GM18499 (cell line): Measurements from ENCODE around the gene SERPINH1.

Experiments
- ATAC-seq: cut with Tn5 transposase; IDR thresholded peaks from one replicate; pipeline ENCODE4 v1.9.1; 2021; ENCODE audit warnings: moderate number of reproducible peaks; ENCODE audit not compliant: insufficient read depth, unreplicated experiment

Gene SERPINH1

DNA sequence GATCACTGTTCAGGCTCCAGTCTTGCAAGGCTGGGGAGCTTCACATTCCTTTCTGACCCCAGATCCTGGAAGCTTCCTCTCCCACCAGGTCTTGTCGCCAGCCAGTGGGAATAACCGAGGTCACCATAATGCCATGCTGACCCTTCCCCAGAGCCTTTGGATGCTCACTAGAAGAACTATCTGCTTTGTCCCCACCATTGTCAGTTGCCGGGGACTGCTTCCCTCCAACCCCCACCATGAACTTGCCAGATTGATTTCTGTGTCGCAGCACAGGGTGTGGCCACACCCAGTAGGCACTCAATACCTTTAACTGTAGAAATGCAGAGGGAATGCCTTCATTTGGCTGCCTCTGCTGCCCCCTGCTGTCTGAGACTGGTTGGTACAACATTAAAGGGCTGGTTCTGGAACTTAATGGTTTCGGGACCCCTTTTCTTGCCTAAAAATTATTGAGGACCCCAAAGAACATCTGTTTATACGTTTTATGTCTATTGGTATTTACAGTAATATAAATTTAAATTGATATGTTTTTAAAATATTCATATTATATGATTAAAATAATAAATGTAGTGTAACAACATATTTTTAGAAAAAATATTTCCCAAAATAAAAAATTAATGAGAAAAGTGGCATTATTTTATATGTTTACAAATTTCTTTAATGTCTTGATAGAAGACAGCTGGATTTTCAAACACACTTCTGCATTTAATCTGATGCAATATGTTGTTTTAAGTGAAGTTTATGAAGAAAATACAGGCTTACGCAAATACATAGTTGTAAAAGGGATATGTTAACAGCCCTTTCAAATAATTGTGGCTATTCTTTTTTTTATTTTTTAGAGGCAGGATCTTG lies 29.6 kb upstream of the SERPINH1 start:
- no peak for ATAC-seq

DNA sequence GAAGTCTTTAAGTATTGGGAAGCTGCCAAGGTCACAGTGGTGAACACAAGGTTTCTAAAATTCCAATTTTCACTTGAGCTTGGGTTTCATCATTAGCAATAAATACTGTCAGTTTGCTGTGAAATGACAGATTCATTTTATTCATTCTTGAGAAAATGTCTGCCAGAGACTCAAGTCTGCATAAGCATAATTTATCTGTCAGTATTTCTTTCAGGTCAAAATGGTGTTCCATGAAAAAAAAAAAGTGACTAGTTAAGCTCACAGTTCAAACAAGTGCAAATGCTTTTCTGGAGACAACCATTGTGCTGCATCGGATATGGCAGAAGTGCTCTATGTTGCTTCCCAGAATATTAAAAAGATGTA lies 28.2 kb upstream of the SERPINH1 start:
- no peak for ATAC-seq

DNA sequence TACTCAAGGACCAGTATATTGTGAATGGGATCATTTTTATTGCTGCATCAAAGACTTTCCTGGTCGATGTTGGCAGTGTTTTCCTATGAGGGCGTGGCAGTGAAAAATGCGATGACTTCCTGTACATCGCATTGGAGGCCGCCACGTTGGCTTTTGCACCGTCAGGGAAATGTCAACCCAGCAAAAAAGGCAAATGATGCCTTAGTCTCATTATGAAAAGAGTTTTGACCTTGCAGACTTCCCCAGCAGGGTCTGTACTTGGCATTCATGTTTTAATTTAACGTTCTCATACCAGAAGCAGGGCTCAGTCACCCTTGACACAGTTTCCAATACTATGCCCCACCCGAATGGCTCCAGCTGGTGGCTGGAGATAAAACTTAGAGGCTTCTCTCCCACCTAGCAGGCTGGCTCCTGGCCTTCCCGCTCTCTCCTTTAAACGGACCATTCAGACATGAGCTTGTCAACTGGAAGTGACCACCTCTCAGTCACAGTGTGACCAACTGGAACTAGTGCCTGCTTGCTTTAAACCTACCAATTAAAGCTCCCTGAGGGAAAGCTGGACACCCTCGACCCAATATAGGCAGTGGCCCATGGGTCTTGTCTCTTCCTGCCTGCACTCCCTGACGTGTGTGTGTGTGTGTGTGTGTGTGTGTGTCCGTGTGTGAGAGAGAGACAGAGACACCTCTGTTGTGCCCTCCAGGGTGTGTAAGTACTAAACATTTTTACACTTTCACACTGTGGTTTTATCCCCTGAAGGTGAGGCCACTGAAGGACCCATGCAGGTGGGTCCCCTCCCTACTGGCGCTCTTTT lies 27.6 kb upstream of the SERPINH1 start:
- no peak for ATAC-seq

DNA sequence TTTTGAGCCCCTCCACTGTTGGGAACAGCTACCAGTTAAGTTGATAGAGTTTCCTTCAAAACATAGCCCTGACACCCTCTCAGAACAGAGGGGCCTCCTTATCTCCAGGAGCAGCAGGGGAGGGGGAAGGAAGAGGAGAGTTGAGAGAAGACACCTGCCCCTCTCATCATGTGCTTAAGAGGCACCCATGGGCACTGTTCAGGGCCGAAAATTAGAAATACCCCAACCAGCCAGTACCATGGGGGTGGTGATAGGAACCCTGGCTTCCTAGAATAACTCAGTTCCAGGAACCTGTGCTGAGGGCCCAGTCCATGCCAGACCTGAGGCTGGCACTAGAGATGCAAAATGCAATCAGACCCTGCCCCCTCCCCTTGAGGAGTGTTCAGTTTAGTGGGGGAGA lies 27.0 kb upstream of the SERPINH1 start:
- no peak for ATAC-seq

DNA sequence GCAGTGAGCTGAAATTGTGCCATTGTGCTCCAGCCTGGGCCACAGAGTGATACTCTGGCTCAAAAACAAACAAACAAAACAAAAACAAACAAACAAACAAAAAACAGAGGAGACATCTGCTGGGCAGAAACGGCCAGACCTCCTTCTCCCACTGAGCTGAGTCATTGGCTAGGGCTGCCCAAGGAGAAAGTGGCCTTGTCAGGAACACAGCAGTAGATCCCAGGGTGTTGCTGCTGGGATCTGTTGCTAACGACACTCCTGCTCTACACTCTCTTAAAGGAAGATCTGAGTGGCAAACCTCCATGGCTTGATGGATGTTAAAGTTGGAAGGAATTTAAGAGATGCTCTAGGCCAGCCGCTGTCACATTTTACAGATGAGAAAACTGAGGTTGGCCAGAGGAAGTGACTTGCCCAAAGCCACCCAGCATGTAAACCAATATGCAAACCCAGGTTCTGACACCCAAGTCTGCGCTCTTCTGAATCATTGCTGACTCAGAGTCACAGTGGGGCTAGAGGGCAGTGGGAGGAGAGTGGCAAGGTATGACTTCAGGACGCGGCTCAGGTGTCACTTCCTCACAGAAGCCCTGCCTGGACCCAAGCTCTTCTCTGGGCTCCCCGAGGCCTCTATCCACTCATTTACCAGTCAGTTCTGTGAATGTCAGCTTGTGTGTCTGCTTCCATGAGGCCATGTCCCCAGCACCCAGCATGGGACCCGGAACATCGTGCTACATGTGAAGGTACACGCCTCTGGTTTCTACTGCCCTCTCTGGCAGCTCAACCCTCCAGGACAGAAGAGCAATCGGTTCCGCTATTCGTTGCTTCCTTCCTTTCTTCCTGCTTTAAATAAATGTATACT lies 25.0 kb upstream of the SERPINH1 start:
- ATAC-seq: peak; percentile 75

DNA sequence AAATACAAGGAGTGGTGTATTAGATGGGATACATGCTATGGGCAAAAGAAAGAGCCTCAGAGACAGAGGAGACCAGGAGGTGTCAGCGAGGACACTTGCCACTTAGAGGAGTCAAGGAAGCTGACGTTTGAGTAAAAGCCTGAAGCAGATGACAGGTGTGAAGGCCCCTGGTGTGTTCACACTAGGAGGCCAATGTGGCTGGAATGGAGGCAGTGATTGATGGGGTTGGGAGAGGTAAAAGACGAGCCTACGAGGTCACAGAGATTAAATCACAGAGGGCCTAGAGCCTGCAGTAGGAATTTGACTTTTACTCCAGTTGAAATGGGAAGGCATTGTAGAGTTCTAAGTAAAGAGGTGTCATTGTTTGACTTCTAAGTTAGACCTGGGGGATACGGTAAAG lies 24.3 kb upstream of the SERPINH1 start:
- no peak for ATAC-seq

DNA sequence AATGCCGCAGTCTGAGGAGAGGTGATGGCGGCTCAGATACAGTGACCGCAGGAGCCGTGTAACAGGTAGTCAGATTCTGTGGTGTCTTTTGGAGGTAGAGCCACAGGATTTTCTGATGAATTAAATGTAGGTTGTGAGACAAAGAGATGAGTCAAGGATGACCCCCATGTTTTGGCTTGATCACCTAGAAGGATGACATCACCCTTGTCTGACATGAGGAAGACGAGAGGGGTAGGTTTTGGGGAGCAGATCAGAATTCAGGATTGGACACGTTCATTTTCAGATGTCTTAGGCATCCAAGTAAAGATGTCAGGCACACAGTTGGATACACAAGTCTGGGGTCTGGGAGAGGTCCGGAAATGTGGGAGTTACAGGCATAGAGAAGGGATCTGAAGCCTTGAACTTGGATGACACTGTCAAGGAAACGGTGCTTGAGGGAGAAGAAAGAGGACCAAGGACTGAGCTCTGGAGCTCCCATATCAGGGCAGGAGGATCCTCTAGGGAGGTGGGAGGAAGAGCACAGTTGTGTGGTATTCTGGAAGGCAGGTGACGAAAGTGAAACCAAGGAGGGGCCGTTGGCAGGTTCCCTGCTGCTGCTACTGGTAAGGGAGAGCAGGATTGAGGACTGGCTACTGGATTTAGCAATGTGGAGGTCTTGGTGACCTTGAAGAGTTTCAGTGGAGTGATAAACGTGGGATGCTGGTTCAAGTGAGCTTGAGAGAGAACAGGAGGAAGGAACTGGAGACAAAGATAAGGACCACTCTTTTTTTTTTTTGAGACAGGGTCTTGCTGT lies 23.7 kb upstream of the SERPINH1 start:
- ATAC-seq: no peak

DNA sequence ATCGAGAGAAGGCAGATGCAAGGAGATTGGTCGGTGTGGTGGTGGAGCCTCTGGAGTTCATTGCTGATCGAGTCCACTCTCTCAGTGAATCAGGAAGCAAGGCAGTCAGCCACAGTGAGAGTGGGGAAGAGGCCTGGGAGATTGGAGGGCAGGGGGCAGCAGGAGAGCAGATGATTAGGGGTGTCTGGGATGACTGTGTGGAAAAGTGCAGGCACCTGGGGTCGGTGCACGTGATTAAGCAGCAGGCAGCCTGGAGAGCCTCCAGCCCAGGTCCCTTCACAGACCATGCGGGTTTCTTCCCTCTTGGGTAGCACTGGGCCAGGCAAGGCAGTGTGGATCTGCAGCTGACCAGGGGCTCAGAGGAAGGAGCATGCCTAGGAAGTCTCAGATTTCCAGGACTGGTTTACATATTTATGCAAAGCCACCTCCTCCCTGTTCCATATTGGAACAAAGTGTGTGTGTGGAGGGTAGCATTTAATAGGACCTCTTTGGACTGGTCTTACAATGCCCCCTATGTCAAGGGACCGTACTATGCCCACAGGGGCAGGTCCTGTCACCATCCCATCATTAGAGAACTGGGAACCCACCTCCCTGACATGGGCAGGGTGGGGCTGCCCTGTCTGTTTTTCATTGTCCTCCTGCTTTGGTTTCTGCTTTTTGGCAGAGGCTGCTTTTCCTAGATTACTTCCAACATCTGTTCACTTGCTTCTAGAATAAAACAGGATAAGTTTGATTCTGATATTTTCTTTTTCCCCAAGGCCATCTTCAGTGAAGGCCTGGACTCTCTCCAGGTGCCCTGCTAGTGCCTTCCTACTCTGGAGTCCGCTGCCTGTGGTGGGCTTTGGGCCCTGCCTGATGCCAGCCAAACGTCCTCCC lies 22.4 kb upstream of the SERPINH1 start:
- no peak for ATAC-seq

DNA sequence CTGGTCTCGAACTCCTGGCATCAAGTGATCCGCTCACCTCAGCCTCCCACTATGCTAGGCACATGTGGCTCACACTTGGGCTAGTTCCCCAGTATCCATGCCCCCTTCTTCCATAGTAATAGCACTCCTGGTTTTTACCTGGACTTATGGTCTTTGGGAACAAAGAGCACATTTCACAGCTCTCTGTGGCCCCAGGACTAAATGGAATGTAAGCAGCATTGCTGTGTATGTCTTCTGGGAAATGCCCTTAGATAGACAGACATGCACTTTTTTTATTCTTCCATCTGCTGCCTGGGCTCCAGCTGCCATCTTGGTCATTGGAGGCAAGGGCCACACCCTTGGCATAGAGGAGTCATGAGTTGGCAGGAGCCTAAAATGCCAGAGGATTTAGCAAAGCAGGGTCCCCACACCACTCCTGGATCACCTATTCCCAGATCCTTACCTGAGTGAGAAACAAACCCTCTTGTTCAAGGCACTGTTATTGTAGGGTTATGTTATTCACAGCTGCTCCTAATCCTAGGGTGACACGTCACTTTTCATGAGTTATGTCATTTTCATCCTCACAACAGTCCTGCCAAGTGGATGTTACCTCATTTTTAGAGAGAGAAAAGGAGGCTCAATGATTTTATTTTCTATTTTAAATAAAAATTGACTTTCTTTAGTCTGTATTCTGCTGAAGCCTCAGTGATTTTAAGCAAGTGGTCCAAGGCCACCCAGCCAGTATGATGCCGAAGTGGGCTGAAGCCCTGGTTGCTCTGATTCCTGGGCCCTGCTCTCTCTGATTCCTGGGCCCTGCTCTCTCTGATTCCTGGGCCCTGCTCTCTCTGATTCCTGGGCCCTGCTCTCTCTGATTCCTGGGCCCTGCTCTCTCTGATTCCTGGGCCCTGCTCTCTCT lies 20.6 kb upstream of the SERPINH1 start:
- ATAC-seq: no peak

DNA sequence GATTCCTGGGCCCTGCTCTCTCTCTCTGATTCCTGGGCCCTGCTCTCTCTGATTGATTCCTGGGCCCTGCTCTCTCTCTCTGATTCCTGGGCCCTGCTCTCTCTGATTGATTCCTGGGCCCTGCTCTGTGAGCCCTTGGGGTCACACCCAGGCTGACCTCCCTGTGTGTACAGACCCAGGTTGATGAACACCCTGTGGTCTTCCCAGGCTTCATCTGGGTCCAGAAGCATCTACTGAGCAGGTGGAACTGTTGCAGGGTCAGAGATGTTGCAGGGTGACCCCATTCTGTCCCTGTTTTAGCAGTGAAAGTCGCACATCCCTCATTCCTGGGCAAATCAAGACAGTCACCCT lies 20.0 kb upstream of the SERPINH1 start:
- no peak for ATAC-seq

DNA sequence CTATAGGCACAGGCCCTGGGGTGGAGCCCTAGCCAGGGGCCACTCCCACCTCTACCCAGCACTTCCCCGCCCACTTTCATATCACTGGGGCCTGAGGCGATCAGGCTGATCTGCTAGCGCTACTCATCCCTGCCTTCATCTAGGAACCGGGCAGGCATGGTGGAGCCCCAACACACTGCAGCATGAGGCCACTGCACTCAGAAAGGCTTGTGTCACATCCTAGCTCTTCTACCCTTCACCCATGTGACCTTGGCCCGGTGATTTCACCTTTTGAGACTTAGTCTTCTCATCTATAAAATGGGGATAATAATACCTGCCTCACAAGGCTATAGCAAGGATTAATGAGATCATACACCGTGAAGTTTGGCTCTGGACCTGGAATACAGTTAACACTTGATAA lies 18.2 kb upstream of the SERPINH1 start:
- no peak for ATAC-seq

DNA sequence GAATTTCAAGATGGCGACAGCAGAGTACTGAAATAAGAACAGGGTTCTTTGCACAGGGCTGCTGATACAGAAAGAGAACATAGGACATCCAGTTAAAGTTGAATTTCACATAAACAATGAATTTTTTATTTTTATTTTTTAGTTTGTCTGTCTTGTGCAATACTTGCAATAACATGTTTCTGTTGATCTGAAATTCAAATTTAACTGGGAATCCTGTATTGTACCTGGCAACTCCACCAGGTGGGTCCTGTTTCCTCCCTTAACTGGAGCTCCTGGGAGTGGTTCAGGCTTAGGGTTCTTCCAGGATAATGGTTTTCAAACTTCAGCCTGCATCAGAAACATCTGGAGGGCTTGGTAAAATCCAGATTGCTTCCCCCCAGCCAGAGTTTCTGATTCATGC lies 14.9 kb upstream of the SERPINH1 start:
- no peak for ATAC-seq

DNA sequence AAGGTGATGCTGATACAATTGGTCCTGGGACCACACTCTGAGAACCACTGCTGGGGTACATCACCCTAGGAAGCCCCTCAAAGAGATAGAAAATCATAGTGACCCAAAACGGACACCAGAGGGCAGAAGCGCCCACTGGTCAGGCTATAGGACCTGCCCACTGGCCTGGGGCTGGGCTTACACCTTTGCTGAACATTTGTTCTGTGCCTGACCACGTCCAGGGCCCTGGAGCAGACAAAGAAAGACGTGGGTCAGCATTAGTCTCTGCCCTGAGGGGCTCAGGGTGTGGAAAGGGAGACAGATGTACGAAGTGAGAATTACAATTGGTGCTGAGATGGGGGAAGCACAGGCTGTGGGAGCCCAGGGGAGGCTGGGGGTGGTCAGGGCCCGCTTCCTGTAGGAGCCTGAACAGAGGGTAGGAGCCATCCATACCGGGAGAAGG lies 14.4 kb upstream of the SERPINH1 start:
- ATAC-seq: no peak

DNA sequence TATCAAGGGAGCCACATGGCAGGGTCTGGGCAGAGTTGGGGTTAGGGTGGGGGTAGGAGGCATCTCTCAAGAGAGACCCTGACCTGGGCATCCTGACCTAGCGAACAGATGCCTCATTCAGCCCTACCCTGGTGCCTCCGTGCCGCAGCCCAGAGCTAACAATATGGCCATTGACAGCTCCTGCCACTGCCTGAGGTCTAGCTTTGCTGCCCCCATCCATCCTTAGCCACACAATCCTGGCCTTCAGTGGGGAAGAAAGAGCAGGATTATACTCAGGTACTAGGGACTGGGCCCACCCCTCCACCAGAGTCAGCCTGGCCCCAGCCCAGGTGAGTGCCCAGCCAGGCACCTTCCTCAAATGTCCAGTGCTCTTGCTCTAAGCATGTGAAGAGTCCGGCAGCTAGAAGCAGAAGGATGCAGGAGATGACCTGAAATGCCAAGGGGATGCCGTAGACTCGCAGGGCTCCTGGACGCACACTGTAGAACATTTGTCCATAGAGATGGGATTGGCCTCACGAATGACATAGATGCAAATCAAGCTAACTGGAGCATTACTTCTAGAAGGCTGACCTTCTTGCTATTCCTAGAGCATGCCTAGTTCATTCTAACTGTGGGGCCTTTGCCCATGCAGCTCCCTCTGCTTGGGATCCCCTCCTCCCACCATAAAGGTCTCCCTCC lies 13.3 kb upstream of the SERPINH1 start:
- no peak for ATAC-seq

DNA sequence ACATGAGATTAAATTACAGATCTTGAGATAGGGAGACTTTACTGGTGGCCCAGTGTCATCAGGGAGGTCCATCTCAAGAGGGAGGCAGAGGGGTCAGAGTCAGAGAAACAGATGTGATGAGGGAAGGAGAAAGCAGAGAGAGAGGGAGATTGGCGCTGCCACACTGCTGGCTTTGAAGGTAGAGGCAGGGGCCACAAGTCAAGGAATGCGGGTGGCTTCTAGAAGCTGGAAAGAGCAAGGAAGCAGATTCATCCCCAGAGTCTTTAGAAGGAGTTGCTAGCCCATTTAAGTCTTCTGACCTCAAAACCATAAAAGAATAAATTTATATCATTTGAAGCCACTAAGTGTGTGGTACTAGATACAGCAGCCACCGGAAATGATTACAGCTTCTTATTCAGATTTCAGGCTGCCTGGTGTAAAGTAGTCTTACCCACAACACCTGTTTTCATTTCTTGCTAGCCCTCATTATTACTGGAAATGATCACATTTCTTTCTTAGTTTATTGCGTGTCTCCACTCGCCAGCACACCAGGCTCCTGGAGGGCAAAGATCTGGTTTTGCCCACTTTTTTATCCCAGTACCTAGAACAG lies 12.6 kb upstream of the SERPINH1 start:
- ATAC-seq: no peak

DNA sequence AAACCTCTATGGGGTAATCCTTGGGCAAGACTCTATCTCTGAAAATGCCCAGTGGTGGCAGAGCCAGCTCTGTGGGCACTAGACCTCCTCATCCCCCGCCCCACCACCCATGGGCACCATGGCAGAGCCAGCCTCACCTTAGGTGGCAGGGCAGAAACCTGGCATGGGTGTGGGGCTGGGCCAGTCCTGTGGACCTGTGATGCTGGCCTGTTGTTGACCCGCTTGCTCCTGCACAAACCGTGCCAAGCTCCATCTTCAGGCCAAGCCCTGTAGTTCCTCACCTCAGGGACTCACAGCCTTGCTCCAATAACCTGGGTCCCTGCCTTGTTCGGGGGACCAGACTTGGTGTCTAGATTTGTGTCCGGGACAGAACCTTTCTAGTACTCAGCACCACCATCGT lies 8.9 kb upstream of the SERPINH1 start:
- ATAC-seq: no peak

DNA sequence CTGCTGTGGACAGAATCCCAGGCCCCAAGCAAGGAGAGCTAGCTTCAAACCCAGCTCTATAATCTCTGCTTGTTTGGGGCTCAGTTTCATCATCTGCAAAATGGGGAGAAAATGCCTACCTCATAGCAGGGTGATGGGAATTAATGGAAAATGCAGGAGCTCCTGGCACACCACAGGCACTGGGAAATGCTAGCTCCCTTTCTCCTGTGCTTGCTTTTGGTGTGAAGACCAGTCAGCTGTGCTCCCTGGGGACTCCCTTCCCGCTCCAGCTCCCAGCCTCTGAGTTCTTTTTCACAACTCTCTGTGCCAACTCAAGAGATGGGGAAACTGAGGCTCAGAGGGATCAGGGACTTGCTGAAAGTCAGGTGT lies 8.2 kb upstream of the SERPINH1 start:
- no peak for ATAC-seq
